Measurements from ENCODE around the gene DPY19L1.

The DPY19L1 gene

DNA sequence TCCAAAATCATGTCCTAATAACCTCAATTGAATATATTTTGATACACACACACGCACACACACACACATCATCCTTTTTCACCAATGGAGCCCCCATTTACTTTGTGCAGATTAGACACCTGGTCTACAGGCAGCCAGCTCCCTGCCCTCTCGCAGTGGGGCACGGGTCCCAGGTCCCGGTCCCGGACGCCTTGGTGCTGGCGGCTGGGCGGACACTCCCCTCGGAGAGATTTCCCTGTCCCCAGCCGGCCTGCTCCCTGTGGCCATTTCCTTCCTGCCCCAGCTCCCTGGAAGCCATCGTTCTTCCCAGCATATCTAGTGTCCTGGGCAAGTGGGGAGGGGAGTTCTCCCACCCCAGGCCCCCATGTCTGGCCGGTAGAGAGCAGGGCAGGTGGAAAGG is 14.6 kb downstream of the DPY19L1 start:
- ChIA-PET CTCF (no interaction called here), POLR2A (no interaction called here)
- no peak for DNase-seq (ENCODE audit: extremely low spot score)
- TF ChIP-seq, protein P1, sequence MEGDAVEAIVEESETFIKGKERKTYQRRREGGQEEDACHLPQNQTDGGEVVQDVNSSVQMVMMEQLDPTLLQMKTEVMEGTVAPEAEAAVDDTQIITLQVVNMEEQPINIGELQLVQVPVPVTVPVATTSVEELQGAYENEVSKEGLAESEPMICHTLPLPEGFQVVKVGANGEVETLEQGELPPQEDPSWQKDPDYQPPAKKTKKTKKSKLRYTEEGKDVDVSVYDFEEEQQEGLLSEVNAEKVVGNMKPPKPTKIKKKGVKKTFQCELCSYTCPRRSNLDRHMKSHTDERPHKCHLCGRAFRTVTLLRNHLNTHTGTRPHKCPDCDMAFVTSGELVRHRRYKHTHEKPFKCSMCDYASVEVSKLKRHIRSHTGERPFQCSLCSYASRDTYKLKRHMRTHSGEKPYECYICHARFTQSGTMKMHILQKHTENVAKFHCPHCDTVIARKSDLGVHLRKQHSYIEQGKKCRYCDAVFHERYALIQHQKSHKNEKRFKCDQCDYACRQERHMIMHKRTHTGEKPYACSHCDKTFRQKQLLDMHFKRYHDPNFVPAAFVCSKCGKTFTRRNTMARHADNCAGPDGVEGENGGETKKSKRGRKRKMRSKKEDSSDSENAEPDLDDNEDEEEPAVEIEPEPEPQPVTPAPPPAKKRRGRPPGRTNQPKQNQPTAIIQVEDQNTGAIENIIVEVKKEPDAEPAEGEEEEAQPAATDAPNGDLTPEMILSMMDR (IDR thresholded peaks at IDR 0.05; ENCODE audit: control extremely low read depth, extremely low read depth, low read depth, missing control alignments): no peak

DNA sequence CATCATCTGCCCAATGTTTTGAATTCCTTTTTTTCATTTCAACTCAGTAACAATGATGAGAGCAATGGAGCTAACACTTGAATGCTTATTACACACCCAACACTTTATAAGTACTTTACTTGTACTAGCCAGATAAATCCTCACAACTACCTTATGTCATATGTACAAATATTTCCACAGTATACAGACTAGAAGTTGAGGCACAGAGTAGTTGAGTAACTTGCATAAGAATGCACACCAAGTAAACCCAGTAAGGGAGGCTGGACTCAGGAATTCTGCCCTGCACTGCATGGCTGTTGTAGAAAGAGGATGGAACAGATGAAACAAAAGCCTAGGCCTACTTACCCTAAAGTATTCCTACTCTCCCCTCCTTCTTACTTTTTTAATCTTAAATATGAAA is 15.8 kb downstream of the DPY19L1 start:
- CTCF ChIA-PET: no interaction called here
- no peak for DNase-seq (ENCODE audit: extremely low spot score)
- TF ChIP-seq, protein P1 (IDR thresholded peaks at IDR 0.05; ENCODE audit: control extremely low read depth, extremely low read depth, low read depth, missing control alignments): no peak
- POLR2A ChIA-PET: no interaction called here

DNA sequence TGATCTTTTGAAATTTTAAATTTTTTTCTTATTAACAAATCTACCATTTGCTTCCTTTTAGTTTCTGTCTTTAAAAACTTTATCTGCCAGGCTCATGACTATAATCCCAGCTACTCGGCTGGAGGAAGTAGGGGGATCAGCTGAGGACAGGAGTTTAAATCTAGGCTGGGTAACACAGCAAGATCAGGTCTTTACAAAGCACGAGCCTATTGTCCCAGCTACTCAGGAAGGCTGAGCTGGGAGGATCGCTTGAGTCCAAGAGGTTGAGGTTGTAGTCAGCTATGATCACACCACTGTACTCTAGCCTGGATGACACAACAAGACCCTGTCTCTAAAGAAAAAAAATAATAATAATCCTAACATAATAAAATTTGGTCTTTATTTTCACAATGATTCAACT is 17.5 kb downstream of the DPY19L1 start:
- CTCF ChIA-PET: interaction anchor here (1.9 kb wide), 1 partner anchor 18 kb away, joined by 8 read pairs; no protein-coding TSS in a partner anchor
- TF ChIP-seq, protein P1 (IDR thresholded peaks at IDR 0.05; ENCODE audit: control extremely low read depth, extremely low read depth, low read depth, missing control alignments): no peak
- no peak for DNase-seq (ENCODE audit: extremely low spot score)
- POLR2A ChIA-PET: no interaction called here

DNA sequence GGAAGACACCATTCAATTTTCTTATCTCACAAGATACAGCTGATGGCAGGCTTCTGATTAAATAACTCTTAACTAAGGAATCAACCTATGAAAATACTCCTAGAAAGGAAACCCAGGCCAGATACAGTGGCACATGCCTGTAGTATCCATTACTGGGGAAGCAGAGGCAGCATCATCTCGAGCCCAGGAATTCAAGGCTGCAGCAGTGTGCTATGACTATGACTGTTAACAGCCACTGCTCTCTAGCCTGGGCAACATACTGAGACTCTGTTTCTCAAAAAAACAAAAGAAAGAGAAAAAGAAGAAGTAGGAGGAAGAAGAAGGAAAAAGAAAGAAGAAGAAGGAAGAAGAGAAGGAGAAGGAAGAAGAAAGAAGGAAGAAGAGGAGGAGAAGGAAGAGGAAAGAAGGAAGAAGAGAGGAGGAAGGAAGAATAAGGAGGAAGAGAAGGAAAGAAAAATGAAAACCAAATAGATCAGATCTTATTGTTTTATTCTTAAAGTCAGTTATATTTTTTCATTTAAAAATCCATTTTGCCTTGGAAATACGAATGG is 18.0 kb downstream of the DPY19L1 start:
- TF ChIP-seq, protein P1 (IDR thresholded peaks at IDR 0.05; ENCODE audit: control extremely low read depth, extremely low read depth, low read depth, missing control alignments): no peak
- DNase-seq (ENCODE audit: extremely low spot score): no peak
- POLR2A ChIA-PET: no interaction called here
- CTCF ChIA-PET: interaction anchor here (1.2 to 1.9 kb wide), 2 partner anchors 15 to 18 kb away, joined by 3 to 8 read pairs; no protein-coding TSS in a partner anchor

DNA sequence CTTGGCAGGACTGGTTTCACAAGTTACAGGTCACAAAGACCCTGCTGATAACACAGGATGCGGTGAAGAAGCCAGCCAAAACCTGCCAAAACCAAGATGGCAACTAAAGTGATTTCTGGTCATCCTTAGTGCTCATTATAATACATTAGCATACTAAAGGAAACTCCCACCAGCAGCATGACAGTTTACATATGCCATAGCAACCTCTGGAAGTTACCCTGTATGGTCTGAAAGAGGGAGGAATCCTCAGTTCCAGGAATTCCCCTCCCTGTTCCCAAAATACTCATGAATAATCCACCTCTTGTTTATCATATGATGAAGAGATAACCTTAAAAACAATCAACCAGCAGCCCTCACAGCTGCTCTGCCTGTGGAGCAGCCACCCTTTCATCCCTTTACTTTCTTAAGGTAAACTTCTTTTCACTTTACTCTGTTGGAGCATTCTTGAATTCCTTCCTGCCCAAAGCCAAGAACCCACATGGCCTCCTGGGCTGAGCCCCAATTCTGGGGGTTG is 21.9 kb downstream of the DPY19L1 start:
- TF ChIP-seq, protein P1 (IDR thresholded peaks at IDR 0.05; ENCODE audit: control extremely low read depth, extremely low read depth, low read depth, missing control alignments): no peak
- CTCF ChIA-PET: no interaction called here
- POLR2A ChIA-PET: no interaction called here
- DNase-seq (ENCODE audit: extremely low spot score): no peak

DNA sequence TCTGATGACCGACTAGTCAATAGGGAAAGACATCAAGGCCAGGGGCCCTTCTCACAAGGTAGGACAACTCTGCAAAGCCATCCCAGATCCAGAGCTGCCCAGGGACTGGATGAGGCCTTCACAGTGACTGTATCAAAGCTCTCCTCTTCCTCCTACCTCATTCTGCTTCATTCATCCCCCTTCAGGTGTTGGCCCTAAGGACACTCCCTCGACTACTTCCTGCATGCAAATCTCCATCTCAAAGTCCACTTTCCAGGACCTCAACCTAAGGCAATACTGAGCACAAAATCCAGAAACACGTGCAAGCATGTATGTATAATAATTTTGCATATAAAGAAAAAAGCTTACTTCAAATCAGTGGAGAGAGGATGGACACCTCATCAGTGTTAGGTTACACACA is 25.1 kb downstream of the DPY19L1 start:
- CTCF ChIA-PET: no interaction called here
- POLR2A ChIA-PET: no interaction called here

More for the DNA sequence above, 25.1 kb downstream of the DPY19L1 start:
- no peak for DNase-seq (ENCODE audit: extremely low spot score)
- TF ChIP-seq, protein P1 (IDR thresholded peaks at IDR 0.05; ENCODE audit: control extremely low read depth, extremely low read depth, low read depth, missing control alignments): no peak

Data from GM10248 (cell line).